ENCODE data around the gene DPRX. TPM values are rescaled to one million over a fixed set of nuclear protein-coding genes. Genes with fewer than 3 reads are reported as not detected.
"Not testable (repeated sequence)": the region's sequence is repeated elsewhere in the genome, so short reads cannot be mapped to it uniquely, and the experiment has no call there.

The DPRX gene
- polyA plus RNA-seq, 3 donors: not detected

GRCh38 chr19:53646144-53646543 lies 14.3 kb downstream of the DPRX start:
- no peak for DNase-seq

- DNase-seq: no peak
Observed at GRCh38 chr19:53647350-53647749, 15.6 kb downstream of the DPRX start.

GRCh38 chr19:53647792-53648191 lies 16.0 kb downstream of the DPRX start:
- DNase-seq: no peak

- no peak for DNase-seq
Observed at GRCh38 chr19:53649746-53650593, 18.2 kb downstream of the DPRX start.

- no peak for DNase-seq
Observed at GRCh38 chr19:53652476-53652875, 20.7 kb downstream of the DPRX start.

GRCh38 chr19:53655042-53655665 lies 23.4 kb downstream of the DPRX start:
- no peak for DNase-seq

- no peak for DNase-seq
Observed at GRCh38 chr19:53657330-53657729, 25.5 kb downstream of the DPRX start.

- no peak for DNase-seq
Observed at GRCh38 chr19:53657778-53658177, 26.0 kb downstream of the DPRX start.

- DNase-seq: peak; percentile 21
Observed at GRCh38 chr19:53659292-53659691, 27.5 kb downstream of the DPRX start.

GRCh38 chr19:53660584-53660983 lies 28.8 kb downstream of the DPRX start:
- DNase-seq: no peak

- DNase-seq: no peak
Observed at GRCh38 chr19:53662209-53662608, 30.4 kb downstream of the DPRX start.

GRCh38 chr19:53664152-53664551 lies 32.4 kb downstream of the DPRX start:
- DNase-seq: no peak

- DNase-seq: no peak
Observed at GRCh38 chr19:53664760-53665159, 33.0 kb downstream of the DPRX start.

- not testable (repeated sequence) for DNase-seq
Observed at GRCh38 chr19:53666331-53666730, 34.5 kb downstream of the DPRX start.

GRCh38 chr19:53668804-53669203 lies 37.0 kb downstream of the DPRX start:
- DNase-seq: not testable (repeated sequence)

- no peak for DNase-seq
Observed at GRCh38 chr19:53670345-53670744, 38.5 kb downstream of the DPRX start.

- no peak for DNase-seq
Observed at GRCh38 chr19:53671663-53672062, 39.9 kb downstream of the DPRX start.

Other genes with a start within 250 kb of the DPRX start
- 10 to 100 TPM in 2 of 3 donors, 1 to 10 TPM in 1; 9.5 to 17.3 (median 12.6) TPM for gene ZNF765, start 236.8 kb upstream of the DPRX start, polyA plus RNA-seq (ENCODE audit: insufficient read length in 3 of 3)
- gene ZNF761, start 200.0 kb upstream of the DPRX start, polyA plus RNA-seq (ENCODE audit: insufficient read length in 3 of 3): 10 to 100 TPM; 11.7 to 18.9 (median 13.6) TPM
- 1 to 10 TPM; 5.7 to 8.0 (median 5.9) TPM for gene ZNF813, start 164.3 kb upstream of the DPRX start, polyA plus RNA-seq (ENCODE audit: insufficient read length in 3 of 3)
- 10 to 100 TPM; 14.4 to 23.7 (median 22.4) TPM for gene ZNF331, start 93.9 kb upstream of the DPRX start, polyA plus RNA-seq (ENCODE audit: insufficient read length in 3 of 3)
- gene NLRP12, start 192.3 kb downstream of the DPRX start, polyA plus RNA-seq (ENCODE audit: insufficient read length in 3 of 3): under 1 TPM; 0.09 to 0.38 (median 0.24) TPM
- 10 to 100 TPM; 62.7 to 79.8 (median 79.1) TPM for gene MYADM, start 235.9 kb downstream of the DPRX start, polyA plus RNA-seq (ENCODE audit: insufficient read length in 3 of 3)